ENCODE results near the gene DGKI. TPM values are rescaled to one million over a fixed set of nuclear protein-coding genes. Genes with fewer than 3 reads are reported as not detected.

The DGKI gene
- total RNA-seq, 3 donors from 2014 or later (not counting 1 experiment from before 2014, with no cell fraction given) = 0.53 TPM; not detected in 2

DNA sequence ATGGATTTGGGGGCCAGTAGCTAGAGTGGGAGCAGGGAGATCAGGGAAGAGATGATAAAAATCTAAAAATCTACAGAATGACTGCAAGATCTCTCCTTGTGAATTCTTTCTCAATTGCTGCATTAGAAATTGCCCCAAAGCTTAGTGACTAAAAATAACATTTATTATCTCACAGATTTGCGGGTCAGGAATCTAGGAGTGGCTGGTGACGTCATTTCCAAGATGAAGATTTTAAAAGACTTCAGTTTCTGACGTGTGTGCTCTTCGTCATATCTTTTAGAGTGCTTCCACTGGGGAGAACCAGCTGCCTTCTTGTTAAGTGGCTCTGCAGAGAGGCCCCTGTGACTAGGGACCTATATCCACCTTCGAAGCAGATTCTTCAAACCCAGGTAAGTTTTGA lies 112.6 kb downstream of the DGKI start:
- H3K4me1 Mint-ChIP-seq = no peaks in the 10 kb centered on the region
- H3K9me3 Mint-ChIP-seq = peaks cover 0 to 8% of the 10 kb centered on the region in 2 donors

GRCh38 chr7:137732168-137732567 lies 114.6 kb downstream of the DGKI start:
- H3K4me1 Mint-ChIP-seq = no peaks in the 10 kb centered on the region
- no peak overlapping the region for H3K4me3 Mint-ChIP-seq
- H3K9me3 Mint-ChIP-seq = peaks cover 0 to 8% of the 10 kb centered on the region in 2 donors

More for the DNA sequence above, 112.6 kb downstream of the DGKI start:
- H3K27ac ChIP-seq (ENCODE audit: low read length) = no peak overlapping the region
- H3K27ac Mint-ChIP-seq = no peak overlapping the region
- H3K4me3 Mint-ChIP-seq = no peak overlapping the region
- DNase-seq = no peak
- no peaks in the 10 kb centered on the region for H3K27me3 ChIP-seq (ENCODE audit: control insufficient read depth, insufficient read depth, low read length)
- TF ChIP-seq, protein P1, sequence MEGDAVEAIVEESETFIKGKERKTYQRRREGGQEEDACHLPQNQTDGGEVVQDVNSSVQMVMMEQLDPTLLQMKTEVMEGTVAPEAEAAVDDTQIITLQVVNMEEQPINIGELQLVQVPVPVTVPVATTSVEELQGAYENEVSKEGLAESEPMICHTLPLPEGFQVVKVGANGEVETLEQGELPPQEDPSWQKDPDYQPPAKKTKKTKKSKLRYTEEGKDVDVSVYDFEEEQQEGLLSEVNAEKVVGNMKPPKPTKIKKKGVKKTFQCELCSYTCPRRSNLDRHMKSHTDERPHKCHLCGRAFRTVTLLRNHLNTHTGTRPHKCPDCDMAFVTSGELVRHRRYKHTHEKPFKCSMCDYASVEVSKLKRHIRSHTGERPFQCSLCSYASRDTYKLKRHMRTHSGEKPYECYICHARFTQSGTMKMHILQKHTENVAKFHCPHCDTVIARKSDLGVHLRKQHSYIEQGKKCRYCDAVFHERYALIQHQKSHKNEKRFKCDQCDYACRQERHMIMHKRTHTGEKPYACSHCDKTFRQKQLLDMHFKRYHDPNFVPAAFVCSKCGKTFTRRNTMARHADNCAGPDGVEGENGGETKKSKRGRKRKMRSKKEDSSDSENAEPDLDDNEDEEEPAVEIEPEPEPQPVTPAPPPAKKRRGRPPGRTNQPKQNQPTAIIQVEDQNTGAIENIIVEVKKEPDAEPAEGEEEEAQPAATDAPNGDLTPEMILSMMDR (IDR thresholded peaks at IDR 0.05) = no peak
- no peaks in the 10 kb centered on the region for H3K27me3 Mint-ChIP-seq (ENCODE audit: low read depth in 2 of 2)
- 85% methylated on average over 5 of the region's 5 CpGs for WGBS (ENCODE audit: insufficient coverage)
- H3K9me3 ChIP-seq (ENCODE audit: control insufficient read depth, insufficient read depth, low read length) = no peaks in the 10 kb centered on the region
- no peaks in the 10 kb centered on the region for H3K36me3 ChIP-seq (ENCODE audit: control insufficient read depth, insufficient read depth, low read length)
- intact Hi-C loops (cut with micrococcal nuclease) = no loop called here
- ATAC-seq = no peak
- no peaks in the 10 kb centered on the region for H3K36me3 Mint-ChIP-seq
- no peak overlapping the region for H3K4me3 ChIP-seq (ENCODE audit: low read length)
- H3K4me1 ChIP-seq (ENCODE audit: control insufficient read depth, insufficient read depth, low read length) = no peaks in the 10 kb centered on the region

GRCh38 chr7:137731436-137731835 lies 115.3 kb downstream of the DGKI start:
- TF ChIP-seq, protein P1 (IDR thresholded peaks at IDR 0.05) = no peak
- H3K4me1 ChIP-seq (ENCODE audit: control insufficient read depth, insufficient read depth, low read length) = no peaks in the 10 kb centered on the region
- H3K36me3 ChIP-seq (ENCODE audit: control insufficient read depth, insufficient read depth, low read length) = no peaks in the 10 kb centered on the region
- Mint-ChIP-seq H3K27me3 (ENCODE audit: low read depth in 2 of 2) (no peaks in the 10 kb centered on the region), H3K9me3 (peaks cover 0 to 8% of the 10 kb centered on the region in 2 donors), H3K4me3 (no peak overlapping the region), H3K4me1 (no peaks in the 10 kb centered on the region), H3K36me3 (no peaks in the 10 kb centered on the region), H3K27ac (no peak overlapping the region)
- ATAC-seq = no peak
- H3K27ac ChIP-seq (ENCODE audit: low read length) = no peak overlapping the region
- no peaks in the 10 kb centered on the region for H3K9me3 ChIP-seq (ENCODE audit: control insufficient read depth, insufficient read depth, low read length)
- WGBS (ENCODE audit: insufficient coverage) = 85% methylated on average over 5 of the region's 5 CpGs
- intact Hi-C loops (cut with micrococcal nuclease) = no loop called here
- H3K27me3 ChIP-seq (ENCODE audit: control insufficient read depth, insufficient read depth, low read length) = no peaks in the 10 kb centered on the region
- no peak overlapping the region for H3K4me3 ChIP-seq (ENCODE audit: low read length)
- no peak for DNase-seq

More at GRCh38 chr7:137732168-137732567, 114.6 kb downstream of the DGKI start:
- Mint-ChIP-seq H3K27ac (no peak overlapping the region), H3K36me3 (no peaks in the 10 kb centered on the region), H3K27me3 (ENCODE audit: low read depth in 2 of 2) (no peaks in the 10 kb centered on the region)
- DNase-seq = no peak
- intact Hi-C loops (cut with micrococcal nuclease) = no loop called here
- H3K4me3 ChIP-seq (ENCODE audit: low read length) = no peak overlapping the region
- H3K9me3 ChIP-seq (ENCODE audit: control insufficient read depth, insufficient read depth, low read length) = no peaks in the 10 kb centered on the region
- 45% methylated on average over 1 of the region's 2 CpGs for WGBS (ENCODE audit: insufficient coverage)
- H3K27ac ChIP-seq (ENCODE audit: low read length) = no peak overlapping the region
- H3K4me1 ChIP-seq (ENCODE audit: control insufficient read depth, insufficient read depth, low read length) = no peaks in the 10 kb centered on the region
- TF ChIP-seq, protein P1 (IDR thresholded peaks at IDR 0.05) = no peak
- ATAC-seq = no peak
- no peaks in the 10 kb centered on the region for H3K36me3 ChIP-seq (ENCODE audit: control insufficient read depth, insufficient read depth, low read length)
- no peaks in the 10 kb centered on the region for H3K27me3 ChIP-seq (ENCODE audit: control insufficient read depth, insufficient read depth, low read length)

- no peak for ATAC-seq
- H3K9me3 ChIP-seq (ENCODE audit: control insufficient read depth, insufficient read depth, low read length) = no peaks in the 10 kb centered on the region
- no peak overlapping the region for H3K4me3 ChIP-seq (ENCODE audit: low read length)
- no peaks in the 10 kb centered on the region for H3K36me3 ChIP-seq (ENCODE audit: control insufficient read depth, insufficient read depth, low read length)
- Mint-ChIP-seq H3K4me1 (no peaks in the 10 kb centered on the region), H3K36me3 (no peaks in the 10 kb centered on the region), H3K27ac (no peak overlapping the region), H3K4me3 (no peak overlapping the region), H3K27me3 (ENCODE audit: low read depth in 2 of 2) (no peaks in the 10 kb centered on the region), H3K9me3 (peaks cover 0 to 4% of the 10 kb centered on the region in 2 donors)
- 93% methylated on average over 1 of the region's 1 CpG for WGBS (ENCODE audit: insufficient coverage)
- intact Hi-C loops (cut with micrococcal nuclease) = no loop called here
- no peaks in the 10 kb centered on the region for H3K27me3 ChIP-seq (ENCODE audit: control insufficient read depth, insufficient read depth, low read length)
- DNase-seq = no peak
- TF ChIP-seq, protein P1 (IDR thresholded peaks at IDR 0.05) = no peak
- no peak overlapping the region for H3K27ac ChIP-seq (ENCODE audit: low read length)
- no peaks in the 10 kb centered on the region for H3K4me1 ChIP-seq (ENCODE audit: control insufficient read depth, insufficient read depth, low read length)
These were observed 118.3 kb downstream of the DGKI start for GRCh38 chr7:137728426-137728825.

All from natural killer cell (primary cell).